ENCODE data around the gene FREY1.

FREY1 gene

DNA sequence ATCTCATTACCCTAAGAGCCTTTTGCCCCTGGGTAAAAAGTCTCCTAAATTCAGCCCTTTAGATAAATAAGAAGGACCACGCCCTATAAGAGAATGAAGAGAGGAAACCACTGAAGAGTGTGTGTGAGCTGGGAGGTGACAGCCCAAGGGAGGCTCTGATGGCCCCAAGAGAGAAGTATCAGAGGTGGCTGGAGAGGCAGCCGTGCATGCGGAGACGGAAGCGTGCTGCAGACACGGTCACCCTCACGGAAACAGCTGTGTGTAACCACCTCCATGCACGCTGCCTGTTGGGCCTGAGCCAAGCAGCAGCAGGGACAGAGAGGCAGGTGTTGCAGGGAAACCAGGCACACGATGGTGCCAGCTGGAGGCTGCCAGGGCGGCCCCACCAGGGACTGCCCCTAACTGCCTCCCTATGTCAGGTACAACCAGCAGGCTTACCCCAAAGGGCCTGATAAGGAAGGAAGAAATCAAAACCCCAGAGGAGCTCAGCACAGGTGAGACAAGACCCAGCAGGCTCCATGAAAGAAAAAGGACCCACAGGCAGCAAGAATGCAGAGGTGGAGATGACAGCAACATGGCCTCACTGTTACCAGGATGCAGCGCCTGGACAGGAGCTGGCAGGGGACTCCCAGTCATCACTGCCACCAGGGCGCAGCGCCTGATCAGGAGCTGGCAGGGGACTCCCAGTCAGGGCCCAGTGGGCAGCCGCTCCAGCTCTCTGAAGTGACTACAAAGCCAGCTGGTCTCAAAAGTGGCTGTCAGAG, 23.1 kb upstream of the FREY1 start:
- TF ChIP-seq FOXP2 (optimal IDR thresholded peaks at IDR 0.05; ENCODE audit: borderline replicate concordance, extremely low read depth, extremely low read length, insufficient read depth): no peak
- TF ChIP-seq, protein P1, sequence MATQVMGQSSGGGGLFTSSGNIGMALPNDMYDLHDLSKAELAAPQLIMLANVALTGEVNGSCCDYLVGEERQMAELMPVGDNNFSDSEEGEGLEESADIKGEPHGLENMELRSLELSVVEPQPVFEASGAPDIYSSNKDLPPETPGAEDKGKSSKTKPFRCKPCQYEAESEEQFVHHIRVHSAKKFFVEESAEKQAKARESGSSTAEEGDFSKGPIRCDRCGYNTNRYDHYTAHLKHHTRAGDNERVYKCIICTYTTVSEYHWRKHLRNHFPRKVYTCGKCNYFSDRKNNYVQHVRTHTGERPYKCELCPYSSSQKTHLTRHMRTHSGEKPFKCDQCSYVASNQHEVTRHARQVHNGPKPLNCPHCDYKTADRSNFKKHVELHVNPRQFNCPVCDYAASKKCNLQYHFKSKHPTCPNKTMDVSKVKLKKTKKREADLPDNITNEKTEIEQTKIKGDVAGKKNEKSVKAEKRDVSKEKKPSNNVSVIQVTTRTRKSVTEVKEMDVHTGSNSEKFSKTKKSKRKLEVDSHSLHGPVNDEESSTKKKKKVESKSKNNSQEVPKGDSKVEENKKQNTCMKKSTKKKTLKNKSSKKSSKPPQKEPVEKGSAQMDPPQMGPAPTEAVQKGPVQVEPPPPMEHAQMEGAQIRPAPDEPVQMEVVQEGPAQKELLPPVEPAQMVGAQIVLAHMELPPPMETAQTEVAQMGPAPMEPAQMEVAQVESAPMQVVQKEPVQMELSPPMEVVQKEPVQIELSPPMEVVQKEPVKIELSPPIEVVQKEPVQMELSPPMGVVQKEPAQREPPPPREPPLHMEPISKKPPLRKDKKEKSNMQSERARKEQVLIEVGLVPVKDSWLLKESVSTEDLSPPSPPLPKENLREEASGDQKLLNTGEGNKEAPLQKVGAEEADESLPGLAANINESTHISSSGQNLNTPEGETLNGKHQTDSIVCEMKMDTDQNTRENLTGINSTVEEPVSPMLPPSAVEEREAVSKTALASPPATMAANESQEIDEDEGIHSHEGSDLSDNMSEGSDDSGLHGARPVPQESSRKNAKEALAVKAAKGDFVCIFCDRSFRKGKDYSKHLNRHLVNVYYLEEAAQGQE (IDR thresholded peaks at IDR 0.05; ENCODE audit: insufficient read depth in 1 of 2, low read depth in 2 of 2, low read length in 2 of 2): no peak
- no peak for TF ChIP-seq TAF1 (IDR thresholded peaks at IDR 0.05; ENCODE audit: borderline replicate concordance, insufficient read depth, low read length)
- no peak for TF ChIP-seq POLR2AphosphoS5 (IDR thresholded peaks at IDR 0.05; ENCODE audit: low read depth, low read length)
- no peak for TF ChIP-seq SIN3A (IDR thresholded peaks at IDR 0.05; ENCODE audit: borderline replicate concordance, insufficient read depth, low read length)

DNA sequence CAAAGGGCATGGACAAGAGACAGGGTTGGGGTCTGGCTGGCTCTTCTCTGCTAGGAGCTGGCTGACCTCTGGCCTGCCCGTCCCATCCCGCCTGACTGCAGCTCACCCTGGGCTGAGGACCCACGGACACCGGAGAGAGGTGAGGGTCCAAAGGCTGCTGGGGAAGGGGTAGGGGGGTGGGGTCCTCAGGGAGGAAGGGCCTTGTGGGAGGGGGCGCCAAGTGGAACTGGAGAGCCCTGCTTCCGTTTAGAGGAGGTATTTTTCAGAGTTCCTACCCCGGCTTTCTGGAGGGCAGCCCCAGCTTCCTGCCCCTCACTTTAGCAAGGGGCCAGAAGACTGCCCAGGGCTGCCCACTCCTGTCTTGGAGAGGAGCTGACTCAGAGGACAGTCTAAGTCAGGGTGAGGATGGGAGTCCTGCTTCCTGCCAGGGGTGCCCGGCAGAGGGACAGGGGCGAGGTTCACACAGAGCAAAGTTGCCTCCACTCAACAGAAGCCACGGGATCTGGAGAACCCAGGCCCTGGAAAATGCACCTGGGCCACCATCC, 22.5 kb upstream of the FREY1 start:
- no peak for TF ChIP-seq TAF1 (IDR thresholded peaks at IDR 0.05; ENCODE audit: borderline replicate concordance, insufficient read depth, low read length)
- TF ChIP-seq, protein P1 (IDR thresholded peaks at IDR 0.05; ENCODE audit: insufficient read depth in 1 of 2, low read depth in 2 of 2, low read length in 2 of 2): no peak
- no peak for TF ChIP-seq SIN3A (IDR thresholded peaks at IDR 0.05; ENCODE audit: borderline replicate concordance, insufficient read depth, low read length)
- no peak for TF ChIP-seq POLR2AphosphoS5 (IDR thresholded peaks at IDR 0.05; ENCODE audit: low read depth, low read length)
- no peak for TF ChIP-seq FOXP2 (optimal IDR thresholded peaks at IDR 0.05; ENCODE audit: borderline replicate concordance, extremely low read depth, extremely low read length, insufficient read depth)

DNA sequence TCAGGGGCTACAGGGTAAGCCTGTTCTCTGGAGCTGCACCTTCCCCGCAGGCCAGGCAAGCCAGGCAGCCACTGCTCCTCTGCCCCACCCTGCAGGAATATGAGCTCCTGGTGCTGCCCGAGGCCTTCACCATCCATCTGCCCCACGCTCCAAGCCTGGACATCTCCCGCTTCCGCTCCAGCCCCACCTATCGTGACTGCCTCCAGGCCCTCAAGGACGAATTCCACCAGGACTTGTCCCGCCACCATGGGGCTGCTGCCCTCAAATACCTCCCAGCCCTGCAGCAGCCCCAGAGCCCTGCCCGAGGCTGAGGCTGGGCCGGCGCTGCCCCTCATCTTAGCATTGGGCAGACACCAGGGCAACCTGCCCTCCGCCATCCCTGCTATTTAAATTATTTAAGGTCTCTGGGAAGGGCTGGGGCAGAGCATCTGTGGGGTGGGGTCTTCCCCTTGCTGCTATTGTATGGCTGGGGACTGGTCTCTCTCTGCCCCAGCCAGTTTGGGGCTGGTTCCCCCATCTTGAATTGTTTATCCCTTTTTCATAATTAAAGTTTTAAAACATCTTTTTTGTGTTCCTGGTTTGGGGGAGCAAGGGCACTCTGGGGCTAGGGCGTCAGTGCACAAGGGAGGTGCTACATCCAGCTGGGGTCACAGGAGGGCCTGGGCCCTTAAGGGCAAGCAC, 21.6 kb upstream of the FREY1 start:
- TF ChIP-seq TAF1 (IDR thresholded peaks at IDR 0.05; ENCODE audit: borderline replicate concordance, insufficient read depth, low read length): no peak
- TF ChIP-seq POLR2AphosphoS5 (IDR thresholded peaks at IDR 0.05; ENCODE audit: low read depth, low read length): no peak
- TF ChIP-seq, protein P1 (IDR thresholded peaks at IDR 0.05; ENCODE audit: insufficient read depth in 1 of 2, low read depth in 2 of 2, low read length in 2 of 2): no peak
- TF ChIP-seq SIN3A (IDR thresholded peaks at IDR 0.05; ENCODE audit: borderline replicate concordance, insufficient read depth, low read length): no peak
- no peak for TF ChIP-seq FOXP2 (optimal IDR thresholded peaks at IDR 0.05; ENCODE audit: borderline replicate concordance, extremely low read depth, extremely low read length, insufficient read depth)

DNA sequence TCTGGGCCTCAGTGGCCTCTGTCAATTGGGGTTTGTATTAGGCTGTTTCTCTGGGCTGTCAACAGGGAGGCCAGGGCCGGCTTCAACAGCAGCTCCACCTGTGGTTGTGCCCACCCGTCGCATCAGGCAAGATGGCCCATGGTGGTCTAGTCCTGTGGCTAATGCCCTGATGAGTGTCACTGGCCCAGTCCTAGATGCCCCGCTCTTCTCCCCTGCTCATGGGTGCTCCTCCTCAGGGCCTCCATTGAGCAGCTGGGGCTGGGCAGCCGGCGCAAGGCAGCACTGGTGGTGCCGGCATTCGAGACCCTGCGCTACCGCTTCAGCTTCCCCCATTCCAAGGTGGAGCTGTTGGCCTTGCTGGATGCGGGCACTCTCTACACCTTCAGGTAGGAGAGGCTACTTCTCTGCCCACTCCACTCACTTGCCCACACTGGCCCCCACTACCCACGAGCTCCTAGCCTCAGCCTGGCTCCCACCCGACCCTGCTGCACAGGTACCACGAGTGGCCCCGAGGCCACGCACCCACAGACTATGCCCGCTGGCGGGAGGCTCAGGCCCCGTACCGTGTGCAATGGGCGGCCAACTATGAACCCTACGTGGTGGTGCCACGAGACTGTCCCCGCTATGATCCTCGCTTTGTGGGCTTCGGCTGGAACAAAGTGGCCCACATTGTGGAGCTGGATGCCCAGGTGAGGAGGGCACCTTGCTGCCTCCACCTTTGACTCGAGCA, 20.8 kb upstream of the FREY1 start:
- TF ChIP-seq, protein P1 (IDR thresholded peaks at IDR 0.05; ENCODE audit: insufficient read depth in 1 of 2, low read depth in 2 of 2, low read length in 2 of 2): no peak
- no peak for TF ChIP-seq FOXP2 (optimal IDR thresholded peaks at IDR 0.05; ENCODE audit: borderline replicate concordance, extremely low read depth, extremely low read length, insufficient read depth)
- no peak for TF ChIP-seq TAF1 (IDR thresholded peaks at IDR 0.05; ENCODE audit: borderline replicate concordance, insufficient read depth, low read length)
- no peak for TF ChIP-seq POLR2AphosphoS5 (IDR thresholded peaks at IDR 0.05; ENCODE audit: low read depth, low read length)
- TF ChIP-seq SIN3A (IDR thresholded peaks at IDR 0.05; ENCODE audit: borderline replicate concordance, insufficient read depth, low read length): no peak
